H1 (cell line): ENCODE data around the gene IKZF1. TPM values are rescaled to one million over a fixed set of nuclear protein-coding genes. Genes with fewer than 3 reads are reported as not detected.

ENCODE experiments used
- ATF3 ChIP-seq: IDR thresholded peaks from 2 replicates; pipeline ENCODE4 v1.6.1; 2011; ENCODE audit warnings: low read depth, mild to moderate bottlenecking, low read length; ENCODE audit not compliant: insufficient read depth
- CEBPB ChIP-seq: IDR thresholded peaks from 2 replicates; pipeline ENCODE4 v1.6.1; 2012; ENCODE audit warnings: low read depth, low read length
- EP300 ChIP-seq, 2 experiments: IDR thresholded peaks; 1 replicate in 1 of 2; 2 replicates in 1 of 2; pipeline ENCODE4 v1.6.1; 2011 to 2012; ENCODE audit warnings: low read depth in 2 of 2, low read length in 2 of 2, mild to moderate bottlenecking in 2 of 2, borderline replicate concordance in 1 of 2, inconsistent platforms in 1 of 2, moderate library complexity in 1 of 2
- GABPA ChIP-seq: IDR thresholded peaks from 2 replicates; pipeline ENCODE4 v1.6.1; 2011; ENCODE audit warnings: mild to moderate bottlenecking, low read length, moderate library complexity, borderline replicate concordance; ENCODE audit not compliant: insufficient read depth
- GTF2F1 ChIP-seq: IDR thresholded peaks from 2 replicates; pipeline ENCODE4 v1.6.1; 2012; ENCODE audit warnings: low read depth, low read length, improper control_type of control experiment, borderline replicate concordance
- NANOG ChIP-seq: IDR thresholded peaks from 2 replicates; pipeline ENCODE4 v1.6.1; 2011; ENCODE audit warnings: low read length, low read depth, mild to moderate bottlenecking, inconsistent platforms; ENCODE audit not compliant: insufficient read depth, poor library complexity, severe bottlenecking
- SP4 ChIP-seq: IDR thresholded peaks from 2 replicates; pipeline ENCODE4 v1.6.1; 2012; ENCODE audit warnings: low read length, inconsistent platforms
- TAF1 ChIP-seq: IDR thresholded peaks from 2 replicates; pipeline ENCODE4 v1.6.1; 2011; ENCODE audit warnings: mild to moderate bottlenecking, low read depth, low read length
- polyA plus RNA-seq, 7 experiments: library from polyadenylated mRNA; depleted of rRNA in 3 of 7; stranded (reverse) in 5 of 7; unstranded in 2 of 7; fragments of >200 nt in 5 of 7; fragments of 200-250 nt in 2 of 7; gene quantifications; 1 replicate in 5 of 7; 2 replicates in 1 of 7; 4 replicates in 1 of 7; pipeline versions ENCODE4 v1.2.1 to v1.2.3, GENCODE V29; 2011 to 2013; ENCODE audit warnings: missing spikeins in 2 of 7, mixed read lengths in 2 of 7
- total RNA-seq: library from RNA; stranded (reverse); fragmentation: NEBNext Ultra II Directional; extraction: Animal tissue kit (Norgen Biotek cat#: 25700); gene quantifications from 2 replicates; pipeline ENCODE4 v1.2.1, GENCODE V29; 2021

The IKZF1 gene
- total and polyA plus RNA-seq, 2 of the 8 experiments (the other 6 are each of a cell fraction or from before 2014, with no cell fraction given) = 0.74 to 1.5 TPM

- TF ChIP-seq NANOG (no peak), EP300 (IDR thresholded peaks at IDR 0.05; ENCODE audit: borderline replicate concordance in 1 of 2, low read depth in 2 of 2, low read length in 2 of 2) (no peak), CEBPB (no peak), GTF2F1 (no peak), TAF1 (no peak), ATF3 (no peak), GABPA (no peak), SP4 (no peak)
Measured at GRCh38 chr7:50363327-50364060, 59.0 kb downstream of the IKZF1 start (continued).
